GM12874 (cell line): ENCODE results near the gene SH2D1B.

Experiments
- CTCF ChIP-seq: IDR thresholded peaks from 2 replicates; pipeline ENCODE4 v1.5.1; 2011; ENCODE audit warnings: low read depth, mild to moderate bottlenecking, control low read depth, low read length, moderate library complexity; ENCODE audit not compliant: insufficient read depth

Gene SH2D1B

GRCh38 chr1:162363823-162364222 lies 48.1 kb downstream of the SH2D1B start:
- no peak for TF ChIP-seq CTCF

GRCh38 chr1:162361349-162361748 lies 50.6 kb downstream of the SH2D1B start:
- TF ChIP-seq CTCF, result no peak

DNA sequence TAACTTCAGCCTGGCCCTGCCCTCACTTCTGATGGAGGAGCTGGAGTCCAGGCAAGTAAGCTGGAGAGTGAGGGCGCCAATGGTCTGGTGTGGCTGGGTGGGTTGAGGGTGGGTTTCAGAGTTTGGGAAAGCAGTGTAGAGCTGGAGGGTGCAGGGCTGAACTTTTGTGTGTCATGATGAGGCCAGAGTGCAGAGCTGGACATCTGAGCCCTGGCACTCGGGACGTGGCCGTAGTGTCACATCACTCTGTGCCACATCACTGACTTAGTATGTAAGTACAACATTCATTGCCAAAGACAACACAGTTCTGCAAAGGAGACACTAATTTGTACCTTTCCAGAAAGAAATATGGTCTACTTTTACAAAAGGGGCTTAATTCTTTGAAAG lies 51.1 kb downstream of the SH2D1B start:
- TF ChIP-seq CTCF, result no peak

DNA sequence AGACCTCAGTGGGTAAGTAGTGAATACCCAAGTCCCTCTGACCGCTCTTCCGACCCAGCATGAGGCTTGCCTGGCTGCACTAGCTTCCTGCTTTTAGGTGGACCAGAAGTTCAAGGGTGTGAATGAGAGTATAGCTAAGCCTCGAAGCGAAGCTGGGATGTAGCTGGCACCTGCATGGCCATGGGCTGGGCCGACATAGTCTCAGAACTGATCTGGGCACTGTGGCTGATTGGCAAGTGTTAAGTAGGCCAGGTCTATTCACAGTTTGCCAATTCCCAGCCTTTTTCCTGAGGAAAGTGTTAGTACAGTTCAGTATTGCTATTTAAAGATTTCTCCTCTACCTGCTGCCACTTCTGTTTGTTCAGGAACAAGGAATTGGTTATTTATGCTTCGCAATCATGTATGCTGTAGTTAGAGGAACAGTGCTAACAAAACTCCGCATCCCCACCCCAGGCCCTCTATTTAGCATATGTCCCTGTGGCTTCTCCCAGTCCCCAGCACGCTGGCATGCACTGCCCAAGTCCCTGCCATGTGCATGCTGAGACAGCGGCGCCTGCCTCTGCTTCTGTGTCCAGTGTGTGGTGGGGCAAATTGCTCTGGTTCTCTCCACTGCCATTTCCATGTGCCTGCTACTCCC lies 51.6 kb downstream of the SH2D1B start:
- TF ChIP-seq CTCF, result no peak

DNA sequence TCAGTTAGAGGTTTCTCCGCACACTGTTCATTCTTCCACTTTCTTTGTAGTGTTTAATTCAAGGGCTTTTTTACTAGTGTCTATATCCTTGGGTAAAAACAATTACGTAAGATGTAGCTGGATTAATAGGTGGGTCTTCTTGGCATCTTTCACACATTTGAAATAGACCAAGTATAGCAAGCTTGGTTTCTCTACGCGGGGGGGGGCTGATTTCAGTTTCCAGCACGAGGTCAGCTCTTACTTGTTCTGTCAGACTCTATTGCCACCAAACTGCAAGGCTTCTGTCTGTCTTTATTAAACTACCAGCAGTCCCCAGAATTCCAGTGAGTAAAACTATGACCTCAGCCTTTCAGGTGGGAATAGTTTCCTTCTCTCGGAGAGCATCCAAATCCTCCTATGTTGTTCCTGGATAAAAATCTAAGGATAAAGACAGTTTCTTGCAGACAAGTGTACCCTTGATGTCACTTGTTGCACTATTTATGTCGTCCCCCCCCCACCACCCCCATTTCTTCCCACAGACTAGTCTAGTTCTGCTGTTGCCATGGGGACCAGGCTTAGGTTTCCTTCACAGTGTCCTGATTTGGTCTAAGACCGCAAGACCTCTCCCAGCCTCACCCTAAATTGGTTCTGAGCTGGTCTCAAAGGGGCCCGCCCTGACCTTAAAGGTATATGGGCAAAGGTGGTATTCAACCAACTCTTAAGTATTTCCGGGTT lies 52.3 kb downstream of the SH2D1B start:
- TF ChIP-seq CTCF, result no peak

DNA sequence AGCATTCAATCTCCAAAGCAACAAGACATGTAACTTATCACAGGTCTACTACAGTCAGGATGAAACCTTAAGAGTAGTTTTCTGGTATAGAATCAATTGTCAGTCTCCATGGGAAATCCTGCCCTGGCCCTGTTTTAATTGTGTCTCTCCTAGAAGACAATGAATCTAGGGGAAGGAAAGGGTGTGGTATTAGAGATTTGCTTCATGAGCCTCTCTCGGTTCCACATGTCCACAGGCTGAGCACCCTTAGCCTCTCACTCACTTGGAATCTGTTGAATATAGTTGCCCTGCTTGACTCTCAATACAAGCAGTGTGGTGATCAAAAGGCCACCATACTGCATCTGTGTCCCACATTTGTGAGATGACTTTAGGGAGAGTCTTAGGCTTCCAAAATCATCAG lies 53.0 kb downstream of the SH2D1B start:
- TF ChIP-seq CTCF, result no peak

- TF ChIP-seq CTCF, result no peak
Measured at GRCh38 chr1:162357681-162358266, 54.2 kb downstream of the SH2D1B start.
